HEK293 (cell line): ENCODE results near the gene RAB11FIP3.

Experiments used
- CTCF ChIA-PET: fragments of 350-600 bp; formaldehyde crosslinking; extraction: SDS; loops from one replicate; lab custom pipeline; 2021; ENCODE audit warnings: antibody characterized with exemption; lab: Yijun Ruan, JAX
- POLR2A ChIA-PET: fragments of 300-600 bp; formaldehyde crosslinking; extraction: SDS; loops from one replicate; lab custom pipeline; 2020; ENCODE audit warnings: antibody characterized with exemption, inconsistent platforms; lab: Yijun Ruan, JAX
- H3K27ac ChIP-seq: fragments of 200-500 bp; sonication (Bioruptor generic); 2 replicates; pipeline ENCODE4 v1.5.1; 2014; ENCODE audit warnings: low read depth, low read length, control low read depth, inconsistent platforms; ENCODE audit errors: extremely low read depth
- H3K36me3 ChIP-seq, 2 experiments: fragments of 200-500 bp in 1 of 2; sonication (Bioruptor generic) in 1 of 2; 1 replicate in 1 of 2; 2 replicates in 1 of 2; pipeline ENCODE4 v1.5.1; 2014 to 2017; ENCODE audit warnings: inconsistent platforms in 2 of 2, low read length in 2 of 2; ENCODE audit not compliant: control insufficient read depth in 2 of 2, insufficient read depth in 1 of 2
- H3K4me1 ChIP-seq: fragments of 200-500 bp; sonication (Bioruptor generic); 2 replicates; pipeline ENCODE4 v1.5.1; 2014; ENCODE audit warnings: mild to moderate bottlenecking, low read length, inconsistent platforms; ENCODE audit not compliant: control insufficient read depth, insufficient read depth
- H3K4me3 ChIP-seq: 2 replicates; pipeline ENCODE4 v1.5.1; 2011; ENCODE audit warnings: low read depth, mild to moderate bottlenecking, control low read depth, low read length, moderate library complexity
- H3K9me3 ChIP-seq: fragments of 200-500 bp; sonication (Bioruptor generic); 2 replicates; pipeline ENCODE4 v1.5.1; 2014; ENCODE audit warnings: low read depth, low read length, inconsistent platforms; ENCODE audit not compliant: control insufficient read depth, insufficient read depth
- ATF2 ChIP-seq: fragments of 450-650 bp; formaldehyde crosslinking; IDR thresholded peaks from 2 replicates; pipeline ENCODE4 v1.5.1; 2016; ENCODE audit warnings: missing biosample characterization, missing genetic modification characterization, low read depth
- BCL11B ChIP-seq: fragments of 450-650 bp; formaldehyde crosslinking; IDR thresholded peaks from 2 replicates; pipeline ENCODE4 v1.5.1; 2016; ENCODE audit warnings: low read depth, missing biosample characterization, missing genetic modification characterization
- GFI1B ChIP-seq: fragments of 450-650 bp; formaldehyde crosslinking; IDR thresholded peaks from 2 replicates; pipeline ENCODE4 v1.5.1; 2016; ENCODE audit warnings: missing biosample characterization, missing genetic modification characterization
- GLI4 ChIP-seq: fragments of 450-650 bp; formaldehyde crosslinking; IDR thresholded peaks from 2 replicates; pipeline ENCODE4 v1.5.1; 2016; ENCODE audit warnings: missing biosample characterization, missing genetic modification characterization
- HOXC10 ChIP-seq: sonication (generic); formaldehyde crosslinking; IDR thresholded peaks from 2 replicates; pipeline ENCODE4 v1.8.1; 2023; ENCODE audit warnings: mild to moderate bottlenecking, missing genetic modification reagents
- KLF8 ChIP-seq: fragments of 450-650 bp; formaldehyde crosslinking; IDR thresholded peaks from 2 replicates; pipeline ENCODE4 v1.5.1; 2016; ENCODE audit warnings: missing biosample characterization, missing genetic modification characterization
- KLF9 ChIP-seq: fragments of 450-650 bp; formaldehyde crosslinking; IDR thresholded peaks from 2 replicates; pipeline ENCODE4 v1.5.1; 2016; ENCODE audit warnings: missing biosample characterization, missing genetic modification characterization, low read depth
- MZF1 ChIP-seq: fragments of 450-650 bp; formaldehyde crosslinking; IDR thresholded peaks from 2 replicates; pipeline ENCODE4 v1.5.1; 2017; ENCODE audit warnings: missing biosample characterization, missing genetic modification characterization, borderline replicate concordance
- SP7 ChIP-seq: fragments of 450-650 bp; formaldehyde crosslinking; IDR thresholded peaks from 2 replicates; pipeline ENCODE4 v1.5.1; 2016; ENCODE audit warnings: missing biosample characterization, missing genetic modification characterization
- ZBTB44 ChIP-seq: fragments of 450-650 bp; IDR thresholded peaks from 2 replicates; pipeline ENCODE4 v1.5.1; 2018; ENCODE audit warnings: missing biosample characterization, mild to moderate bottlenecking, missing genetic modification characterization
- ZNF148 ChIP-seq: fragments of 450-650 bp; formaldehyde crosslinking; IDR thresholded peaks from 2 replicates; pipeline ENCODE4 v1.5.0; 2017; ENCODE audit warnings: missing biosample characterization, missing genetic modification characterization, borderline replicate concordance
- ZNF169 ChIP-seq: fragments of 450-650 bp; formaldehyde crosslinking; IDR thresholded peaks from 2 replicates; pipeline ENCODE4 v1.5.1; 2016; ENCODE audit warnings: missing biosample characterization, missing genetic modification characterization
- ZNF175 ChIP-seq: fragments of 450-650 bp; formaldehyde crosslinking; IDR thresholded peaks from 2 replicates; pipeline ENCODE4 v1.5.1; 2016; ENCODE audit warnings: missing biosample characterization, missing genetic modification characterization
- ZNF324 ChIP-seq: fragments of 450-650 bp; formaldehyde crosslinking; IDR thresholded peaks from 2 replicates; pipeline ENCODE4 v1.5.1; 2016; ENCODE audit warnings: missing biosample characterization, missing genetic modification characterization
- ZNF488 ChIP-seq: fragments of 450-650 bp; formaldehyde crosslinking; IDR thresholded peaks from 2 replicates; pipeline ENCODE4 v1.5.1; 2016; ENCODE audit warnings: missing biosample characterization, missing genetic modification characterization
- ZNF548 ChIP-seq: fragments of 450-650 bp; formaldehyde crosslinking; IDR thresholded peaks from 2 replicates; pipeline ENCODE4 v1.5.1; 2016; ENCODE audit warnings: missing biosample characterization, missing genetic modification characterization
- ZNF560 ChIP-seq: fragments of 450-650 bp; formaldehyde crosslinking; IDR thresholded peaks from 2 replicates; pipeline ENCODE4 v1.5.1; 2017; ENCODE audit warnings: missing biosample characterization, missing genetic modification characterization, borderline replicate concordance
- ZNF610 ChIP-seq: fragments of 450-650 bp; formaldehyde crosslinking; IDR thresholded peaks from 2 replicates; pipeline ENCODE4 v1.5.1; 2016; ENCODE audit warnings: missing biosample characterization, missing genetic modification characterization, borderline replicate concordance
- ZNF623 ChIP-seq: fragments of 450-650 bp; formaldehyde crosslinking; IDR thresholded peaks from 2 replicates; pipeline ENCODE4 v1.5.1; 2016; ENCODE audit warnings: missing biosample characterization, missing genetic modification characterization
- ZNF626 ChIP-seq: fragments of 450-650 bp; sonication (Bioruptor Pico); formaldehyde crosslinking; IDR thresholded peaks from 2 replicates; pipeline ENCODE4 v1.5.1; 2018; ENCODE audit warnings: missing biosample characterization, missing genetic modification characterization, inconsistent platforms
- ZNF654 ChIP-seq: fragments of 450-650 bp; formaldehyde crosslinking; IDR thresholded peaks from 2 replicates; pipeline ENCODE4 v1.5.1; 2016; ENCODE audit warnings: low read depth, missing biosample characterization, missing genetic modification characterization
- ZNF785 ChIP-seq: fragments of 450-650 bp; formaldehyde crosslinking; IDR thresholded peaks from 2 replicates; pipeline ENCODE4 v1.5.1; 2016; ENCODE audit warnings: missing biosample characterization, missing genetic modification characterization
- ZNF791 ChIP-seq: fragments of 450-650 bp; formaldehyde crosslinking; IDR thresholded peaks from 2 replicates; pipeline ENCODE4 v1.5.1; 2016; ENCODE audit warnings: missing biosample characterization, missing genetic modification characterization

RAB11FIP3 gene

GRCh38 chr16:379961-380761 lies 45.3 kb upstream of the RAB11FIP3 start:
- TF ChIP-seq SP7 (tag by site-specific recombination) (no peak), ZNF324 (tag by site-specific recombination) (no peak), ZNF785 (tag by site-specific recombination) (no peak), ZNF654 (tag by site-specific recombination) (no peak), ZNF791 (tag by site-specific recombination) (no peak), KLF9 (no peak), MZF1 (no peak), BCL11B (tag by site-specific recombination) (no peak), ZNF169 (tag by site-specific recombination) (no peak), GLI4 (no peak), ZBTB44 (no peak), ZNF175 (tag by site-specific recombination) (no peak), ZNF623 (tag by site-specific recombination) (no peak), ZNF610 (no peak)
- ChIA-PET CTCF (no interaction called here), POLR2A (interaction anchor here (0.6 to 2.9 kb wide), 4 partner anchors 10 to 70 kb away, joined by 3 to 10 read pairs (median 4); partner anchors contain the start of gene MRPL28)
- H3K4me1 ChIP-seq = no peaks in the 10 kb centered on the region
- peaks cover 0 to 21% of the 10 kb centered on the region in 2 experiments; a peak in 1 of 3 replicates for H3K36me3 ChIP-seq
- H3K9me3 ChIP-seq = no peaks in the 10 kb centered on the region
- H3K27ac ChIP-seq = no peak overlapping the region
- peak overlapping the region; percentile 67; the same call in 1 of the 2 replicates for H3K4me3 ChIP-seq

- CTCF ChIA-PET = no interaction called here
- peak overlapping the region; percentile 67 for H3K4me3 ChIP-seq
- peak overlapping the region; percentile 49; the same call in 1 of the 2 replicates for H3K27ac ChIP-seq
- POLR2A ChIA-PET = interaction anchor here (1.0 to 2.9 kb wide), 2 partner anchors 10 to 21 kb away, joined by 3 to 10 read pairs; partner anchors contain the start of genes DECR2 and MRPL28
- H3K9me3 ChIP-seq = no peaks in the 10 kb centered on the region
- H3K4me1 ChIP-seq = no peaks in the 10 kb centered on the region
- peaks cover 0 to 19% of the 10 kb centered on the region in 2 experiments; a peak in 1 of 3 replicates for H3K36me3 ChIP-seq
- no peak for TF ChIP-seq ZNF548 (tag by site-specific recombination)
- no peak for TF ChIP-seq ZNF560 (tag by site-specific recombination)
- TF ChIP-seq KLF8 (tag by site-specific recombination) = no peak
- TF ChIP-seq GFI1B (tag by site-specific recombination) = no peak
- TF ChIP-seq ATF2 (tag by site-specific recombination) = no peak
- TF ChIP-seq ZNF175 (tag by site-specific recombination) = no peak
- no peak for TF ChIP-seq ZNF626 (tag by site-specific recombination)
- TF ChIP-seq ZNF488 (tag by site-specific recombination) = no peak
- no peak for TF ChIP-seq HOXC10
- TF ChIP-seq ZNF148 (tag by site-specific recombination) = no peak
Observed at GRCh38 chr16:380762-381011, 44.8 kb upstream of the RAB11FIP3 start.
